ENCODE measurements around the gene CREBBP.

DNA sequence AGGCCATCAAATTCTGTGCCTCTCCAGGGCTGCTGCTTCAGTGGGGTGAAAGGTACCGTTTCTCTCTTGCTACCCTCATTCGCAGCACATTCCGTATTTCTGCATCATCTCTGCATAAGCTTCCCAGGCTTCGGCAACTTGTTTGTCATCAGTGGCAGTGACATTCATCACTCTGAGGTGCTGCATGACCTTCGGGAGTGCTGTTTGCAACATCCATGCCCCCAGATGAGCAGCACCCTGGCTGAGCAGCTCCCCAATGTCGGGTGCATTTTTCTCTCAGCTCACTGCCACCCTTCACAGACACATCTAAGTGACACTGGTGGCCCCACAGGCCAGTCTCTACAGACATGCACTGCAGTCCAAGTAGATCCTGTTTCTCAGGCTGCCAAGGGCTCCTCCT, 3.8 kb downstream of the CREBBP start:
- TF ChIP-seq, protein P1, sequence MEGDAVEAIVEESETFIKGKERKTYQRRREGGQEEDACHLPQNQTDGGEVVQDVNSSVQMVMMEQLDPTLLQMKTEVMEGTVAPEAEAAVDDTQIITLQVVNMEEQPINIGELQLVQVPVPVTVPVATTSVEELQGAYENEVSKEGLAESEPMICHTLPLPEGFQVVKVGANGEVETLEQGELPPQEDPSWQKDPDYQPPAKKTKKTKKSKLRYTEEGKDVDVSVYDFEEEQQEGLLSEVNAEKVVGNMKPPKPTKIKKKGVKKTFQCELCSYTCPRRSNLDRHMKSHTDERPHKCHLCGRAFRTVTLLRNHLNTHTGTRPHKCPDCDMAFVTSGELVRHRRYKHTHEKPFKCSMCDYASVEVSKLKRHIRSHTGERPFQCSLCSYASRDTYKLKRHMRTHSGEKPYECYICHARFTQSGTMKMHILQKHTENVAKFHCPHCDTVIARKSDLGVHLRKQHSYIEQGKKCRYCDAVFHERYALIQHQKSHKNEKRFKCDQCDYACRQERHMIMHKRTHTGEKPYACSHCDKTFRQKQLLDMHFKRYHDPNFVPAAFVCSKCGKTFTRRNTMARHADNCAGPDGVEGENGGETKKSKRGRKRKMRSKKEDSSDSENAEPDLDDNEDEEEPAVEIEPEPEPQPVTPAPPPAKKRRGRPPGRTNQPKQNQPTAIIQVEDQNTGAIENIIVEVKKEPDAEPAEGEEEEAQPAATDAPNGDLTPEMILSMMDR (IDR thresholded peaks at IDR 0.05) = no peak
- TF ChIP-seq POLR2AphosphoS5 (IDR thresholded peaks at IDR 0.05) = no peak
